ENCODE data around the gene TTLL3.
"Not testable (repeated sequence)": the region's sequence is repeated elsewhere in the genome, so short reads cannot be mapped to it uniquely, and the experiment has no call there.

Gene TTLL3

DNA sequence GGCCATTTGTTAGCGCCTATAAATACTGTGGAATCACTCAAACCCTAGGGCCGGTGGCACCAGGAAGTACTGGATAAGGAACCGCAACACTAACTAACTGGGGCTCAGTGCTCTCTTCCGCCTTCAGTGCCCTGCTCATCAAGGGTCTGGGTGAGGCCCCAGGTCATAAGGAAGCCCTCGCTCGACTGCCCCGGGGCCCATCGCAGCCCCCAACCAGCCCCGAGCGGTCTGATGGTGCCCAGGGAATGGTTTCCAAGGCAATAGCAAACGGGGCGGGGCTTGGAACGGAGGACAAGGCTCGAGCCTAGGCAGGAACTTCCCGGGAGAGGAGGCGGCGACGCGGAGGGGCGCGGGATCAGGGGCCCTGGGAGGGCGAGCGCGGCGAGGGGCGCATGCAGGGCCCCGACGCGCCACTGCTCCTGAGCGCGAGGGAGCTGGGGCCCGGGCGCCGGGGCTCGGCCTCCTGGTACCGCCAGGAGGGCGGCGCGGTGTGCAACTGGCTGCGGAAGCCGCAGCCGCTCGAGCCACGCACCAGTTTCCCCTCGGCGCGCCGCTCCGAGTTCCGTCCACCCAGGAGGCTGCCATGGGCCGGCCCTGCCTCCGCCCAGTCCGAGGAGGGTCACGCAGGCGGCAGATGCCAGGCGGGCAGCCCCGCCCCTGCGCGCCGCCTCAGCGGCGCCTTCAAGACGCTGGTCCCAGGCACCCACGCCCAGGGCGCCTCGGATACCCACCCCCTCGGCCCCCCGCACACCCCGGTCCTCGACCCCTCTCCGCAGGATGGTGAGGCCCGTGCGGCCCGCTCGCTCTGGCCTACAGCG is at the start of gene TTLL3:
Gene TTLL3 (plus strand): TSS at position 648 of the 818 bp plus-strand sequence. CDS start 400 bp downstream, outside the sequence.
- peak; percentile 25 to 32 for DNase-seq

DNA sequence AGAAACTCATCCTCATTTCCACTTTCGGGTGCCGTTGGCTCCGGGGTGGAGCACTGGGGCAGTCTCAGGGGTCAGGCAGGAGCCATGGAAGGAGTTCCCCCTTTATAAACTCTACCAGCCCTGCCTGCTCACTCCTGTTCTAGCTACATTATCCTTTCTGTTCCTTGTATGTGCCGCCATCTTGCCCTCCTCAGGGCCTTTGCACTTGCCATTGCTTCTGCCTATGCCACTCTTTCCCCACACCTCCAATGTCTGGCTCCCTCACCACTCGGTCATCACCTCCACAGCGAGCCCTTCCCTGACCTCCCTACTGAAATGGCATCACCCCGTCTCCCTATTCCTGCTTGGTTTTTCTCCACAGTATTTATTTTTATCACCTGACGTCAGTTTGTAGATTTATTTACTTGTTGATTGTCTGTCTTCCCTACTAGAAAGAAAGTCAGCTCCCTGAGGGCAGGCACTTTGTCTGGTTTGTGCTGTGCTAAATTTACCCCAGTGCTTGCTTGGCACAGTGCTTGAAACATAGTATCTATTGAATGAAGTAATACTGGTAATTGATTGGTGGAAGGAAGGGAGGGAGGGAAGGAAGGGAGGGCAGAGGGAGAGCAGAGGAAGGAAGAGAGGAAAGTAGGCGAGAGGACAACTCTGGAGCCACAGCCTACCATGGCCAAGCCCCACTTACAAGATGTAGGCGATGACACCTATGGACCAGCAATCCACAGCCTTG is 49.1 kb upstream of the TTLL3 start:
- DNase-seq: no peak

- no peak for DNase-seq
These were observed 48.1 kb upstream of the TTLL3 start for GRCh38 chr3:9761919-9762318.

GRCh38 chr3:9762871-9763270 is 47.2 kb upstream of the TTLL3 start:
- DNase-seq: no peak

GRCh38 chr3:9765865-9766264 is 44.2 kb upstream of the TTLL3 start:
- DNase-seq: no peak

DNA sequence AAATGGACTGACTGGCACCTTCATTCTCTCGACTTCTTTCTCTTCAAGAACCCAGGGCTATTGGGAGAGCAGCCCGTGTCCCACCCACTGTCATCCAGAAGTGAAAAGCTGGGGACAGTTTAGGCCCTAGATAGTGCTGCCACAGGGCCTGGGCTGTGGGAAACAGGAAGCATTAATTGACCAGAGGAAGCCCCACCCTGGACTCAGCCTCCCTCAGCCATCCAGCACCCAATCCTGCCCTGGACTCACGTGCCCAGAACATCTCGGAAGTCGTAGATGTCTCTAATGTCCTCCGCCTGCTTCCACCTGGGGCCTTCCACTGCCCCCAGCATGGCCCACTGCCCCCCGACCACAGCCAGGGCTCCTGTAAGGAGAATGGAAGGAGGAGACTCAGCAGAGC is 42.6 kb upstream of the TTLL3 start:
- no peak for DNase-seq

DNA sequence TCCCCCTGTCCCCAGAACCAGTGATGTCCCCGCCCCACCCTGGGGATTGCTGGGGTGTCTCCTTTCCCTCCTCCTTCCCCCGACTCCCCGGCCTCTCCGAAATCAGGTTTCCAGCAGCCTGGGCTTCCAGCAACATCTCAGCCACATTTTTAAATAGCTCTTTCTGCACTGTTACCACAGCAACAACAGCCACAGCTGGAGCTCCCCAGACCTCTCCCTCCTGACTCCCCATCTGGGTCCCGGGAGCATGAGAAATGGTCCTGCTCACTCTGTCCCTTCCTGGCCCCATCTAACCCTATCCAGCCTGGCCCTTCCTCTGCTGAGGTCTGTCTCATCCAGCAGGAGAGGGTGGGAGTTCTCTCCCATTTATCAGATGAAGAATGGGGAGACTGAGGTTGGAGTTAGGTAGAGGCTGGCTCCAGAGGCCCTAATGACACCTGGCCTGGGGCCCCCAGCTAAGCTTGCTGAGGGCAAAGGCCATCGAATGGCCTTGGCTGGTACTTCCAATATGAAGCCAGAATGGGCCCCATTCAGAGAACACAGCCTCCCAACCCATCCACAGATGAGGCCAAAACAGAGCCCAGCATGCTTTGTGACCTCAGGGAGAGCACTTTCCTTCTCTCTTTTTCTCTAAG is 41.8 kb upstream of the TTLL3 start:
- no peak for DNase-seq

DNA sequence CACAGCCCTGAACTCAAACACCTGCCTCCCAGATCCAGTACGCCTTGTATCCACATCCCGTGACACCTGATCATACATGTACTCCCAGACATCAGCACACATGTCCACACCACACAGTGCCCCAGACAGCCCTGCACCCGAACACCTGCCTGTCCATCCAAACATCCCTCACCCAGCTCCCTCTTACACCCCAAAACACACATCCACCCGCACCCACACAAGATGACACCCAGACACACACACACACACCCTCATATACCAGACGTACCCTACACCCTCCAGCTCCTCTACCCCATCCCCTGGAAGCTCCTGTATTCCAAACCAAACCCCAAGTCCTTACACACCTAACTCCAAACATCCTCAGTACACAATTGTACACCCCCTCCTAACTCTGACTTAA is 41.0 kb upstream of the TTLL3 start:
- no peak for DNase-seq

DNA sequence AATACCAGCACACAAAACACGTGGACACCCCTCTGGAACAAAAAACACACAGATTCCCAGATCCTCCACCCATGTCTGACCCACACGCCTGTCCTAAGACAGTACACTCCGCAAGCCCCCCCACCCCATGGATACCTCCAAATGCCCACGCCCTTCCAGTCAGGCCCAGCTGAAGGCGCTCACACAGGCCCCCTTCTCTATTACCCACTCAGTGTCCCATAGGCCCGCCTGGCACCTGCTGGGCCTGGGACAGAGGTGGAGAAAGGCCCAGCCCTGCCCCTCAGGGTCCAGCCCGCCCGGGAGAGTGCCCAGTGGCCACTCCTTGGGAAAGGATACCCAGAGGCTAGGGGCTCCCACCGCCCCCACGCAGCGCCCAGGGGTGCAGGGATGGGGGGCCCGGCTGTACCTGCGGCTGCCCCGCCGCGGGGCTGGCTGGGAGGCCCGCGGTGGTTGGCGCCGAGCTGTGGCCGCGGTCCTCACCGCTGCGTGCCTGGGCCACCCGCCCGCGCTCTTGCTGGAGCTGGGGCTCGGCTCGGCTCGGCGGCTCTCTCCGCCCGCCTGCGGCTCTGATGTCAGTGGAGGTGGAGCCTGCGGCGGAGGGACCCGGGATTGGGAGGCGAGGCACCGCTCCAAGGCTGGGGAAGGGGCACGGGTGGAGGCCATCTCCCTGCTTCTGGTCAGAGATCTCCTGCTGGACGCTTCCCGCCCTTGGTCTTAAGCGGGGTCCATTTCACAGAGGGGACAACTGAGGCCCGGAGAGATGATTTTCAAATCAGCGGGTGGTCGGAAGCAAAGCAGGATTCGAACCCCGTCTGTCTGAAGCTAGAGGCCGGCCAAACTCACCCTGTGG is 40.4 kb upstream of the TTLL3 start, which contains the start of gene CAMK1:
Gene CAMK1 (minus strand): TSS at position 522 of the 850 bp plus-strand sequence. CDS start 2,198 bp downstream, outside the sequence.
- DNase-seq: peak; percentile 67 to 74

- no peak for DNase-seq
These were observed 39.7 kb upstream of the TTLL3 start for GRCh38 chr3:9770276-9770812.

DNA sequence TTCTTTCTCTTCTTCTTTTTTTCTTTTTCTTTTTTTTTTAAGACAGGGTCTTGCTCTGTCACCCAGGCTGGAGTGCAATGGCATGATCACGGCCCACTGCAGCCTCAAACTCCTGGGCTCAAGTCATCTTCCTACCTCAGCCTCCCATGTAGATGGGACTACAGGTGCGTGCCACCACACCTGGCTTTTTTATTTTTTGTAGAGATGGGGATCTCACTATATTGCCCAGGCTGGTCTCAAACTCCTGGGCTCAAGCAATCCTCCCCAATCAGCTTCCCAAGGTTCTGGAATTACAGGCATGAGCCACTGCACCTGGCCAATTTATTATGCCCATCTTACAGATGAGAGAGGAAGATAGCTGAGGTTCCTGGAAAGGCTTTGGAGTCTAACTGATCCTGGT is 39.1 kb upstream of the TTLL3 start:
- not testable (repeated sequence) for DNase-seq

GRCh38 chr3:9776896-9777693 is 33.0 kb upstream of the TTLL3 start:
- no peak for DNase-seq

- peak in 1 of 2 donors; percentile 26 for DNase-seq
These were observed 32.4 kb upstream of the TTLL3 start for GRCh38 chr3:9777694-9778021.

DNA sequence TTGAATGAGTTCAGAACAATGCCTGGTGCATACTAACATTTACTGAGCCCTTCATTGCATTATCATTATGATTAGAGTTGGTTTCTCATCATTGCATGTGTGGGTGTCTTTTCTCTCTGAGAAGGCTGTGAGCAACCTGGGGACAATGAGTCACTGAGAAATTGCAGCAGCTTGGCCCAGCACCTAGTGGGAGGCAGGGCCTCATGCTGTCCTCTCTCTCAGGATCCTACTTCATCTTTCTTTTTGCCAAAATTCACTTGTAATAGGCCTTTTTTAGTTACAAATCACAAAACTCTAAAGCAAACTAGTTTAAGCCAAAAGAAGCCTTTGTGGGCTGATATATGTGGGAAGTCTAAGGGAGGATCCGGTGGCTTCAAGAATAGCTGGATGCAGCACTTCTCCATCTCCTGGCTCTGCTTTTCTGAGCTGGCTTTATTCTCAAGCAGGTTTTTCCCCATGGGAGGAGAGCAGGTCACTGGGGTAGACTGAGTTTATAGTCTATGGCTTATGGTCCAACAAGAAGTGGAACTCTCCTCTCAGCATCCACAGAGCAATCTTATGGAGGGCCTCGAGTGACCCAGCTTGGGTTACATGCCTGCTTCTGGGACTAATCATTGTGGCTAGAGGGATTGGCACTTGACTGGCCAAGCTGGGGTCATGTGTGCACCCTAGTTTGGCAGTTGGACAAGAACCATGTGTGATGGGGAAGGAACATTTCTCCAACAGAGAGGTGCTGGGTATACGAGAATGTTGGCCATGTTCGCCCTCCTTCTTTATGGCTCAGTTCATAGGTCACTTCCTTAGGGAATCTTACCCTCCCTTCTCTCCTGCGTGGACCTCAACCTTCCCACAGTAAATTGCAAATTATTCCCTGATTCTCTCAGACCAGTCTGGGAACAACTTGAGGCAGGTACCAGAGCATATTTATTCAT is 31.7 kb upstream of the TTLL3 start:
- DNase-seq: peak in 1 of 2 donors; percentile 48

DNA sequence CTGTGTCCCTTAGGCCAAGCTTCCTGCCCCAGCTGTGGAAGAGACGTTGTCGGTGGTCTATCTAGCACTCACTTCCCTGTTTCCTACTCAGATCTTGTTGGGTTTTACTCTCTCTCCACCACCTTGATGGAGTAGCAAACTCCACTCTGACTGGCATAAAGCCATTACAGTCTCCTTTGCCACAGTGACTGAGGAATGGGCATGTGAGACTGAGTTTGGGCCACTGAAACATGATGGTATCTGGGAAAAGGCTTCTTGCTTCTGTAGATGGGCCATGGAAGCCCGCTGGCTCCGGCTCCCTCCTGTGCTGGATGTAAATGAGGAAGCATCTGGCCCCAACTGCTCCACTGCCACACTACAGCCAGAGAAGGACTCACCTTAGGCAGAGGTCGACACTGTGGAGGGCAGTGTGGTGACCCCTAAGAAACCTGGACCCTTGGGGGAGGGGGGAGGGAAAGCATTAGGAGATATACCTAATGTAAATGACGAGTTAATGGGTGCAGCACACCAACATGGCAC is 30.9 kb upstream of the TTLL3 start:
- DNase-seq: no peak

- DNase-seq: no peak
These were observed 30.2 kb upstream of the TTLL3 start for GRCh38 chr3:9779721-9780457.

GRCh38 chr3:9780458-9780812 is 29.6 kb upstream of the TTLL3 start:
- DNase-seq: no peak

GRCh38 chr3:9780910-9781309 is 29.2 kb upstream of the TTLL3 start:
- no peak for DNase-seq

DNA sequence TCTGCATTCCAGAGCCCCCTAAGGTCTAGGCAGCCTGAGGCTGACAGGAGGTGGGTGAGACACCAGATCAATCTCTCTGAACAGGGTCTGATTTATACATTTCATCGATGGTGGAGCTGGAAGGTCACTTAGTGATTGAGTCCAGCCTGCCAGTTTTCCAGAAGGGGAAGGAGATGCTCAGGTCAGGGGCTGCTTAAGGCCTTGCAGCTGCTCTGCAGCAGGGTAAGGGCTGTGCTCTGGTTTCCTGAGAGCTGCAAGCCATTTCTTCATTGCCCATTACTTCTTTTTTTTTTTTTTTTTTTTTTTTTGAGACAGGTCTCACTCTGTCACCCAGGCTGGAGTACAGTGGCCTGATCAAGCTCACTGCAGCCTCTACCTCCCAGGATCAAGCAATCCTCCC is 28.5 kb upstream of the TTLL3 start:
- no peak for DNase-seq

All from stimulated activated CD4-positive, alpha-beta T cell treated with anti-CD3 and anti-CD28 coated beads, Interleukin-2, amount 100 ng/mL, for 48 hours (primary cell).